SU-DHL-6 (cell line): Measurements from ENCODE around the gene ACTRT3.
A peak's percentile ranks its signal among the peaks of the same experiment; 100 is the strongest.

Experiments
- H2AFZ ChIP-seq: fragments of 200-600 bp; sonication (generic); 2 replicates; pipeline ENCODE4 v1.6.1; 2014; ENCODE audit warnings: low read depth, mild to moderate bottlenecking, moderate library complexity, mixed read lengths, antibody characterized with exemption, low read length; ENCODE audit not compliant: severe bottlenecking
- H3F3A ChIP-seq: fragments of 200-600 bp; shearing (Covaris generic); 2 replicates; pipeline ENCODE4 v1.6.0; 2016; ENCODE audit warnings: antibody characterized with exemption, mild to moderate bottlenecking; ENCODE audit not compliant: insufficient read depth
- H3K27ac ChIP-seq: fragments of 200-600 bp; sonication (generic); 2 replicates; pipeline ENCODE4 v1.5.1; 2016; ENCODE audit warnings: low read depth, mild to moderate bottlenecking, low read length, moderate library complexity, mixed read lengths
- H3K27me3 ChIP-seq: fragments of 200-600 bp; sonication (generic), shearing (Covaris generic); 2 replicates; pipeline ENCODE4 v1.6.0; 2014; ENCODE audit warnings: mild to moderate bottlenecking, low read length
- H3K36me3 ChIP-seq: fragments of 200-600 bp; sonication (generic); 2 replicates; pipeline ENCODE4 v1.6.1; 2014; ENCODE audit warnings: mild to moderate bottlenecking, low read length, mixed read lengths
- H3K4me2 ChIP-seq: fragments of 300-600, 200-600 bp; shearing (Covaris generic), sonication (generic); 2 replicates; pipeline ENCODE4 v1.6.0; 2014; ENCODE audit warnings: low read length, low read depth, mild to moderate bottlenecking; ENCODE audit not compliant: poor library complexity, severe bottlenecking
- H3K4me3 ChIP-seq: fragments of 200-600 bp; sonication (generic); 2 replicates; pipeline ENCODE4 v1.5.1; 2014; ENCODE audit warnings: antibody characterized with exemption, low read length, mild to moderate bottlenecking, mixed read lengths; ENCODE audit not compliant: insufficient read depth, poor library complexity, severe bottlenecking
- H3K79me2 ChIP-seq: fragments of 200-600 bp; sonication (generic); 2 replicates; pipeline ENCODE4 v1.6.1; 2014; ENCODE audit warnings: mild to moderate bottlenecking, low read length, moderate library complexity; ENCODE audit not compliant: insufficient read depth
- H3K9ac ChIP-seq: fragments of 200-600 bp; sonication (generic); 2 replicates; pipeline ENCODE4 v1.7.0; 2014; ENCODE audit warnings: mild to moderate bottlenecking, low read length
- H3K9me2 ChIP-seq: fragments of 200-600 bp; sonication (generic); replicated peaks from 2 replicates; pipeline ENCODE4 v1.6.1; 2014; ENCODE audit warnings: low read length; ENCODE audit not compliant: insufficient read depth
- H3K9me3 ChIP-seq: fragments of 200-600 bp; sonication (generic); 2 replicates; pipeline ENCODE4 v1.6.1; 2014; ENCODE audit warnings: low read length, mixed read lengths; ENCODE audit not compliant: insufficient read depth
- H4K20me1 ChIP-seq: fragments of 200-600 bp; sonication (generic); 2 replicates; pipeline ENCODE4 v1.6.1; 2014; ENCODE audit warnings: low read depth, mild to moderate bottlenecking, antibody characterized with exemption, low read length, moderate library complexity, mixed read lengths
- EZH2phosphoT487 ChIP-seq: fragments of 200-600 bp; sonication (generic), shearing (Covaris generic); conservative IDR thresholded peaks from 2 replicates; pipeline ENCODE4 v1.6.1; 2018; ENCODE audit warnings: mild to moderate bottlenecking, antibody characterized with exemption, low read length, moderate library complexity, mixed read lengths
- TF ChIP-seq, protein P1 (sequence below): fragments of 200-600 bp; sonication (generic); IDR thresholded peaks from one replicate; pipeline ENCODE4 v1.5.1; 2017; ENCODE audit warnings: antibody characterized with exemption, mild to moderate bottlenecking, low read length, moderate library complexity; ENCODE audit not compliant: insufficient read depth, poor library complexity, severe bottlenecking

The ACTRT3 gene

DNA sequence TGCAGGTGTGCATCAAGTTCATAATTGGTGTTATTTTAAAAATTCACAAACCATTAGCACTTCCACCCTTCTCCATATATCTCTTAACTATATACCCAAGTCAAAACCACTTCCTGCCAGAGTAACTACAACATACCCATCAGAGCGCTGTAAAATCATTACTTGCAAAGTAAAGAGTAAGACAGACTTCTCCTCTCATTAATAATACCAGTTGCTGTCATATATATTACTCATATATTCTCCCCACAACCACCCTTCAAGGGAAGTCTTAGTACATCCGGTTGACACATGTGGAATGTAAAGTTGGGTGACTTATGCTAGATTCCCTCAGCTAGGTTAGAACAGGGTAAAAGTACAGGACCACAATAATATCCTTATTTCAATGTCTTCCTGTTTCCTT lies 10.1 kb downstream of the ACTRT3 start:
- Histone ChIP-seq H2AFZ (no peak overlapping the region), H3K27me3 (no peaks in the 10 kb centered on the region), H3K4me2 (peak overlapping the region; percentile 1), H3K79me2 (no peaks in the 10 kb centered on the region), H4K20me1 (no peaks in the 10 kb centered on the region), H3F3A (0 out of 2 replicates have a peak, but pooled peaks cover 7% of the 10 kb centered on the region), H3K9ac (no peak overlapping the region), H3K9me3 (no peaks in the 10 kb centered on the region), H3K36me3 (no peaks in the 10 kb centered on the region), H3K4me3 (no peak overlapping the region), H3K9me2 (no peaks in the 10 kb centered on the region), H3K27ac (no peak overlapping the region)
- TF ChIP-seq, protein P1, sequence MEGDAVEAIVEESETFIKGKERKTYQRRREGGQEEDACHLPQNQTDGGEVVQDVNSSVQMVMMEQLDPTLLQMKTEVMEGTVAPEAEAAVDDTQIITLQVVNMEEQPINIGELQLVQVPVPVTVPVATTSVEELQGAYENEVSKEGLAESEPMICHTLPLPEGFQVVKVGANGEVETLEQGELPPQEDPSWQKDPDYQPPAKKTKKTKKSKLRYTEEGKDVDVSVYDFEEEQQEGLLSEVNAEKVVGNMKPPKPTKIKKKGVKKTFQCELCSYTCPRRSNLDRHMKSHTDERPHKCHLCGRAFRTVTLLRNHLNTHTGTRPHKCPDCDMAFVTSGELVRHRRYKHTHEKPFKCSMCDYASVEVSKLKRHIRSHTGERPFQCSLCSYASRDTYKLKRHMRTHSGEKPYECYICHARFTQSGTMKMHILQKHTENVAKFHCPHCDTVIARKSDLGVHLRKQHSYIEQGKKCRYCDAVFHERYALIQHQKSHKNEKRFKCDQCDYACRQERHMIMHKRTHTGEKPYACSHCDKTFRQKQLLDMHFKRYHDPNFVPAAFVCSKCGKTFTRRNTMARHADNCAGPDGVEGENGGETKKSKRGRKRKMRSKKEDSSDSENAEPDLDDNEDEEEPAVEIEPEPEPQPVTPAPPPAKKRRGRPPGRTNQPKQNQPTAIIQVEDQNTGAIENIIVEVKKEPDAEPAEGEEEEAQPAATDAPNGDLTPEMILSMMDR = no peak
- no peak for TF ChIP-seq EZH2phosphoT487

DNA sequence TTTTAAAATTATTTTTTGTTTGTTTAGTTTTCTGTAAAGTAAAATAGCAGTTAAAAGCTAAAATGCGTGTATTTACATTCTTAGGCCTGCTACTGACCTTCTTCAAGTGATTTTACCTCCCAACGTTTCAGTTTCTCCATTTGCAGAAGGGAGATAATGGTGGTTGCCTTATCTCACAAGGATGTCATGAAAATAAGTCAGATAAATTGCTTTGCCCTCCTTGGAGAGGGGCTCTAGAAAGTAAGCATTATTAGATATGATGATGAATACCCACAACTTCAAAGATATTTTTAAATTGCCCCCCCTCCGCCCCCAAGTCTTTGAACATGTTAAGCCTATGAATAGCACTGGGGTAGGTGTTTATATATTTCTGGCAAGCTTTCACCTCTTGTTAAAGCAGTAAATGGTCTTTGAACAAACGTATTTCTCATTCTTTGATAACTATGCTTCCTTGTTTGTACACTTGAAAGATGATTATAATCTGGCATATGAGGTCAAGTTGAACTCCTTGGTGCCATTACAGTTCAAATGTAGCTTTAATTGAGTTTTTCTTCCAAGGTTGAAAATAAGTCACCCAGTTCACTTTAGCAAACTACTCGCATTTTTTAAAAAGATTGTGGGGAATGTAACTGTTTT lies 10.9 kb downstream of the ACTRT3 start:
- Histone ChIP-seq H2AFZ (no peak overlapping the region), H3K27me3 (no peaks in the 10 kb centered on the region), H4K20me1 (no peaks in the 10 kb centered on the region), H3K9me2 (no peaks in the 10 kb centered on the region), H3K4me2 (no peak overlapping the region), H3K27ac (no peak overlapping the region), H3K36me3 (no peaks in the 10 kb centered on the region), H3K79me2 (no peaks in the 10 kb centered on the region), H3K4me3 (no peak overlapping the region), H3K9me3 (no peaks in the 10 kb centered on the region), H3F3A (0 out of 2 replicates have a peak, but pooled peaks cover 3% of the 10 kb centered on the region), H3K9ac (no peak overlapping the region)
- TF ChIP-seq EZH2phosphoT487 = no peak
- TF ChIP-seq, protein P1 = no peak

DNA sequence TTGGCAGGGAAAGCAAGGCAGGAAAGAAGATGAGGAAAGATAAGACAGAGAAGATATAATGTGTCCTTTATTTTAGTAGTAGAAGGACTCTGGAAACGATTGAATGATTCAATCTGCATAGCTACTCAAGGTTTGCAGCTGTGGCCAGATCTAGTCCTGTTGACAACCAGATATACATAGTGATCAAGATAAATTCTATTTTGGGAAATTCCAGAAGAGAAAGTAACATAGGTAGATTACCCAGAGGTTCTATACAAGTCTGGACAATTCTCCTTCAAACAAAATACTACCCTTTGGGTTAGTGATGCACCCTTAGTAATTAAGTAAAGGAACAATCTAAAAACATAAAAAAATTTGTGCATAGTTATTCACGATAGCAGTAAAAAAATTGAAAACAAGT lies 13.9 kb downstream of the ACTRT3 start:
- Histone ChIP-seq H3F3A (no peaks in the 10 kb centered on the region), H3K4me2 (no peak overlapping the region), H3K27ac (no peak overlapping the region), H3K27me3 (no peaks in the 10 kb centered on the region), H4K20me1 (no peaks in the 10 kb centered on the region), H3K36me3 (no peaks in the 10 kb centered on the region), H3K79me2 (no peaks in the 10 kb centered on the region), H3K9me2 (no peaks in the 10 kb centered on the region), H2AFZ (no peak overlapping the region), H3K9ac (no peak overlapping the region), H3K9me3 (no peaks in the 10 kb centered on the region), H3K4me3 (no peak overlapping the region)
- TF ChIP-seq, protein P1 = no peak
- TF ChIP-seq EZH2phosphoT487 = no peak
